NAMALWA (cell line): ENCODE measurements around the gene HYOU1.
"Not testable (repeated sequence)": the region's sequence is repeated elsewhere in the genome, so short reads cannot be mapped to it uniquely, and the experiment has no call there.

ENCODE experiments used
- DNase-seq: peaks from one replicate; pipeline ENCODE4 v3.0.0-alpha.2; 2015; ENCODE audit warnings: low spot score

HYOU1 gene

DNA sequence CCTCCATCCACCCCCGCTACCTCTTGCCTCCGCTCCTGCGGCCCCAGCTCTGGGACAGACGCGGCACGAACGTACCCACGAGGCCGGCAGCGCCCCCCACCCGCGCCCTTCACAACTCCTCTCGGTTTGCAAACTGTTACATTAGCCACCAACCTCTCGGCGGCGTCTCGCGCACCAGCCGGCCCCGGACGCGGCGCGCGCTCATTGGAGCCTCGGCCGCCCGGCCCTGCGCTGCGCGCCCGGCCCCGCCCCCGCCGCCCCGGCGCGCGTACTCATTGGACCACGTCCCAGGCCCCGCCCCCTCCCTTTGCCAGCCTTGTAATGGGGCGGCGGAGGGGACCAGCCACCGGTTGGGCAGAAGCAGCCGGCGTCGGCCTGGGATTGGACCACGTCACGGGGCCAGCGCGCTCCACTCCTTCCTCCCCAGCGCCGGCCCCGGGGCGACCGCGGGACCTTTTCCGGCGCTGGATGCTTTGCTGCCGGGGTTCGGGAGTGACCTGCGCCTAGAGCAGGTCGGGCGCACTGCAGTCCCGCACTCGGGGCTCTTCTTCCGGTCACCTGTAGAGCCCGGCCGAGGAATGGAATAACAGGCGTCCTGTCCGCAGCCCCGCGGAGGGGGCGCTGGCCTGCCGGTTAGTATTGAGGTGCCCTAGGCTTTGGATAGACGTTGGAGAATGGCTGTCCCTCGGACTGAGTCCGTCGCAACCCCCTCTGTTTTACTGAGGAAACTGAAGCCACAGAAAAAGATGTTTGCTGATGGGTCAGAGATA, at the start of gene HYOU1:
TSS of gene HYOU1 (minus strand) at position 206 of the 770 bp plus-strand sequence. CDS start 1,045 bp downstream, outside the sequence.
- DNase-seq = peak; percentile 97

DNA sequence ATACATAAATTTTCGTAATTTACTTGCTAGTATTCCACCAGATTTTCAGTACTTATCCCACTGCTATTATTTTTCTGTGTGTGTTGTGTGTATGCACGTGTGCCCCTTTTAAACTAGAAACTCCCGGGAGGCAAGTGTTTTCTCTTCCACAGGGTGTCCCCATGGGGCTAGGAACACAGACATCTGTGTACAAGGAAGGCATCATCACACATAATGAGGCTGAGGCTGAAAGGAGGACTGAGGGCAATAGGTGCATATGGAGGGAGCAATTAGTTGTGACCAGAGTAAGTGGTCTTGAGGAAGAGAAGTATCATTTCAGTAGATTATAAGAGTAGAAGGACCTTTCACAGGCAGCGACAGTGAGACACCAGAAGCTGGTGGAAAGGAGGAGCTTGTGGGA, 46.8 kb upstream of the HYOU1 start:
- DNase-seq = no peak

DNA sequence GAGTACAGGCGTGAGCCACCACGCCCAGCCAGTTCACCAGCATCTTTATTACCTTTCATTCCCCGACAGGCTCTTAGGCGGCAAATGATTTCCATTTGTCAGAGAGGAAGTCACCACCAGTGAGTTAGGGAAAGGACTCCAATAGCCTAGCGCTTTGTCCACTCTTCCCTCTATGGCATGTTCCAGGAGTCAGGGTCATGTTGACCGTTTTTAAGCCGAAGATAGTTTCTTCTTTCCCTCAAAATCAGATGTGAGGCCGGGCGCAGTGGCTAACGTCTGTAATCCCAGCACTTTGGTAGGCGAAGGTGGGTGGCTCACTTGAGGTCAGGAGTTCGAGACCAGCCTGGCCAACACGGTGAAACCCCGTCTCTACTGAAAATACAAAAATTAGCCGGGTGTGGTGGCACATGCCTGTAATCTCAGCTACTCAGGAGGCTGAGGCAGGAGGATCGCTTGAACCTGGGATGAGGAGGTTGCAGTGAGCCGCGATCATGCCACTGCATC, 46.2 kb upstream of the HYOU1 start:
- not testable (repeated sequence) for DNase-seq

- DNase-seq = peak; percentile 94
Measured at GRCh38 chr11:119101759-119102423, 44.9 kb upstream of the HYOU1 start, which contains the start of gene DPAGT1. DPAGT1 (minus strand) TSS chr11:119101853; CDS start chr11:119101655, 198 bp downstream.

GRCh38 chr11:119100994-119101758, 44.2 kb upstream of the HYOU1 start:
- peak; percentile 47 for DNase-seq

DNA sequence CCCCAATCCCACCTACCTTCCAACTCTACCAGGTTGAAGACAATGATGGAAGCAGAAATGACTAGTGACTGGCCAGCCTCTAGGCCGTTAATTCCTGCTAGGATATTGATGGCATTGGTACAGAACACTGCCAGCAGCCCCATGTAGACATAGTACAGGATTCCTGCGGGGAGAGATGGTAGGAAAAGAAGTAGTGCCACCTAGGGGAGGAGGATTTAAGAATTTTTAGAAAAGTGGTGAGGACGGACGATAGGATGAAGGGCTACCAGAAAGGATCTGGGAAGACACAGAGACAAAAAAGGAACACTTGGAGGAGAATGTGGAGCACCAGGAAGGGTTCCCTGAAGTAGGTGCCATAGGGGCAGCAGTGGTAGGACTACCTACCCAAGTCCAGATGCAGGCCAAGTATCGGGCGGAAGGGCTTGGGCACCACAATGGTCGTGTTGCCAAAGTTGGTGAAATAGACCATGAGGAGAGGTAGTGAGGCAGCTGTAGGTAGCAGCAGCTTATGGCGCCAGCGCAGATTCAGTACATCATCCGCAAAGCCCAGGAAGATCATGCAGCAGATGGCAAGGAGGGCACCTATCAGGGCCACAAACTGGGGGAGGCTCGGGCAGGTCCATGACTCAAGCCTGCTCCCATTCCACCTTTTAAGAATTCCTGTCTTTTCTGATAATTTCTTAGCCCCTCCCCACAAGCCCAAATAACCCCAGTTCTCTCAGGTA, 43.4 kb upstream of the HYOU1 start:
- DNase-seq = no peak

GRCh38 chr11:119099711-119100110, 42.7 kb upstream of the HYOU1 start:
- no peak for DNase-seq

DNA sequence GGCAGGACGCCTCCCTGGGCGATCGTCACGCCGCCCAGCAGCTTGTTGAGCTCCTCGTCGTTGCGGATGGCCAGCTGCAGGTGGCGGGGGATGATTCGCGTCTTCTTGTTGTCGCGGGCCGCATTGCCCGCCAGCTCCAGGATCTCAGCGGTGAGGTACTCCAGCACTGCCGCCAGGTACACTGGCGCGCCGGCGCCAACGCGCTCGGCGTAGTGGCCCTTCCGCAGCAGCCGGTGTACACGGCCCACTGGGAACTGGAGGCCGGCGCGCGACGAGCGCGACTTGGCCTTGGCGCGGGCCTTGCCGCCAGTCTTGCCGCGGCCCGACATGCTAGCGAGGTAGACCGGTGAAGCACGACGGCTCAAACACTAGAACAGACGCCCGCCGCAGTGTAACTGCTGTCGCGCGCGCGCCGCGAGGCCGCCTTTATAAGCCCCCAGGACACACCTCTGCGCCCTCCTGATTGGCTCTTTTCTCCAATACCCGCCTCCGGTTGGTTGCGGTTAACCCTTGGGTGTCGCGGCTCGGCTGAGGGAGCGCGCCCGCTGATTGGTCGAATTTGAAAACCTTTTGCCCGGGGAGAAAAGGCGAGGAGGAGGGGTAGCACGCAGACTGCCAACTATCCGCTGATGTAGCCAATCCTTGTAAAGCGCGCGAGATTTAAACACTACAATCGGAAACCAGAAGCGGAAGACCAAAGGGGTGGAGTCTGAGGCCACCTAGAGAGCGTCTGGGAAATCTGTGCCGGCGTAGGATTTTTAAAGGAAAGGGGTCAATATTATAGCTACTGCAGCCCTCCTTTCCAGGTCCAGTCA, 38.3 kb upstream of the HYOU1 start:
- DNase-seq = peak; percentile 100

DNA sequence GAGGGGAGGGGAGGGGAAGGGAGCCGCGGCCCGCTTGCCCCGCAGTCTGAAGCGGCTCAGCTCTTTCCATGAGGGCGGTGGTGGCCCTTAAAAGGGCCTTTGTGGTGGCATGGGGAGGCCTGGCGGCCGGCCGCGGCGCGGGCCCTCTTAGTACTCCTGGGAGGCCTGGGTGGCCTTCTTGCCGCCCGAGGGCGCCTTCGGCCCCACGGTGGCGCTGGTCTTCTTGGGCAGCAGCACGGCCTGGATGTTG, 37.7 kb upstream of the HYOU1 start:
- DNase-seq = no peak

DNA sequence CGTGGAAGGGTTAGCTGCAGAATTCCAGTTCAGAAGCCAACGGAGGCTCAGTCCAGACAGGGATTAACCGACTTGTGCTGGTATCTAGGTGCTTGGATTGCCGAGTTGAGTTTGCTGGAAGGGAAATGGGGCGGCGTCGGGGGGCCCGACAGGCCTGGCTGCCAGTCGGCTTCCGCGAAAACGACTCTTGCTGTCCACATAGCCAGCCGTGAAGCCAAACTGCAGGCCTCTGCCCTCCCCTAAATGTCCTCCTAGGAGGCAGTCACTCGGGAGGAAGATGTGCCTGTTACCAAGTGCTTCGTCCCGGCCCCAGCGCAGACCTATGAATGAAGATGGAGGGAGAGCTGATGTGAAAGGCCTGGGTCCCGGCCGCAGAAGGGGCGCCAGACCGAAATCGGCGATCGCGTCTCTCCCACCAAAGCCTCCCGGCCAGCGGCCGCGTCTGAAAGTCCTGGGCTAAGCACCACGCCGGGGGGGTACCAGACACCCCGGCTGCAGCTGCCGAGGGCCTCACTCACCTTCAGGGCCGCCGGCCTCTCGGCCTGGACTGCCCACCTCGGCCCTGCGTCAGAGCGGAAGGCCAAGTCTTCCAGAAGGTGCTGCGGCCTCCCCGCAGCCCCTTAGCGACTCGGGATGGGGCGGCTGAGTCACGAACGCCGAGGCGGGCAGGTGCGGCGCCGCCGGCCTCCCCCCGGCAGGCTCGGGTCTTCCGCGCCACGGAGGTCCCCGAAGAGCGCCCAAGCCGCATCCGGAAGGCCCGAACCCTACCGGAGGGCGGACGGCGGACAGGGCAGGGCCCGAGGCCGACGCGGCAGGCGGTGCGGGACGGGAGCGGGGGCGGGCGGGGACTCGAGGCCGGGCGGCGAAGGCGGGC, 37.2 kb upstream of the HYOU1 start:
- DNase-seq = peak; percentile 45

DNA sequence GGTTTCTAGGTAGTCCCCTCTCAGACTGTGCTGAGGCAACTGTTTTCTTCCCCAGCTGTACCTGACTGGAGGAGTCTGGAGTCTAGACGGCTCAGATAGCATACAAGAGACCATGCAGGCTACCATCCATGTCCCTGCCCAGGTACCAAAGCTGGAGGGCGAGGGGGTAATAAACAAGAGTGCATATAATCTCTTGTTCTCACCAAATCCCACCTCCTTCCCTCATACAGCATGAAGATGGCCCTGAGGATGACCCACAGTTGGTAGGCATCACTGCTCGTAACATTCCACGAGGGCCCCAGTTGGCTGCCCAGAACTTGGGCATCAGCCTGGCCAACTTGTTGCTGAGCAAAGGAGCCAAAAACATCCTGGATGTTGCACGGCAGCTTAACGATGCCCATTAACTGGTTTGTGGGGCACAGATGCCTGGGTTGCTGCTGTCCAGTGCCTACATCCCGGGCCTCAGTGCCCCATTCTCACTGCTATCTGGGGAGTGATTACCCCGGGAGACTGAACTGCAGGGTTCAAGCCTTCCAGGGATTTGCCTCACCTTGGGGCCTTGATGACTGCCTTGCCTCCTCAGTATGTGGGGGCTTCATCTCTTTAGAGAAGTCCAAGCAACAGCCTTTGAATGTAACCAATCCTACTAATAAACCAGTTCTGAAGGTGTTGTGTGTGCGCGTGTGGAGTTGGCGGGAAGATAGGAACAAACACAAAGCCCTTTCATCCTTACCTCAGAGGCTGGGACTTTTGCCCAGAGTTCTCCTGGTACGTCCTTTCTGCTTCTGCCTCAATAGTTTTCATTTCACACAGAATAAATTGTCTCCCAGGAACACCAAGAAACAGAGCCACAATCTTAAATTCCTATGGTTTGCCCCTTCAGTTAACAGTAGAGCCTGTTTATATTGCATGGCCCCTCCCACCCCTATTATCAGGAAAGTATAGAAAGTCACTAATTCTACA, 36.2 kb upstream of the HYOU1 start:
- DNase-seq = no peak

DNA sequence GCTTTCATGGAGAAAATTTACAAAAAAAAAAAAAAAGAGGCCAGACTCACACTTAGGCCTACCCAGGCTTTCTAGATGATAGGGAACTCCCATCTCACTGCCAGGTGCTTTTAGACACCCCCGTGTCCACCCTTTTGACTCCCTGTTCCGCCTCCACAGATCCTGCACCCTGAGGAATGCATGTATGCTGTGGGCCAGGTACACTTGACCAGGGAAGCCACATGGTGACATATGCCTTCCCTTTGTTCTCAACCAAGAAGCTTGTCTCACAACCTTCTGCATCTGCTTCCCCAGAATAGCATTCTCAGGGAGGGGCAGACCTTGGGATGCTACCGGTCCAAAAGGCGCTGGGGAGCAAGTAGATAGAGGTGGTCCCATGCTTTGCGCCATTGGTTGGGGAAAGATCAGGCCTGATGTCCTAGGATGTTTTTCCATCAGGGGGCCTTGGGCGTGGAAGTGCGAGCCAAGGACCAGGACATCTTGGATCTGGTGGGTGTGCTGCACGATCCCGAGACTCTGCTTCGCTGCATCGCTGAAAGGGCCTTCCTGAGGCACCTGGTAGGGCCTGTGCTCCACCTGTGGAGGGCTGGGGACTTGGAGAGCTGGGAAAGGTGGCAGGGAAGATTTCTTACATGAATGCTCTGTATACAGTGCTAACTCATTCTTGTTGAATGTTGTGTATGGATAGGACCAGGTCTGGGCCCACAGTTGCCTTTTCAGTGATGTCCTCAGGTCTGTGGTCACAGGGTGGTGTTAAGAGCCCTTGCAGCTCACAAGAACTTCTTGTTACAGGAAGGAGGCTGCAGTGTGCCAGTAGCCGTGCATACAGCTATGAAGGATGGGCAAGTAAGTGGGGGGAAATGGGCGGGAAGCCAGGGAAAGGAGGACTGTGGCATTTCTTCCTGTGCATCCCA, 35.2 kb upstream of the HYOU1 start:
- peak; percentile 31 for DNase-seq

GRCh38 chr11:119091178-119091577, 34.2 kb upstream of the HYOU1 start:
- no peak for DNase-seq

- no peak for DNase-seq
Measured at GRCh38 chr11:119089319-119089718, 32.3 kb upstream of the HYOU1 start.

DNA sequence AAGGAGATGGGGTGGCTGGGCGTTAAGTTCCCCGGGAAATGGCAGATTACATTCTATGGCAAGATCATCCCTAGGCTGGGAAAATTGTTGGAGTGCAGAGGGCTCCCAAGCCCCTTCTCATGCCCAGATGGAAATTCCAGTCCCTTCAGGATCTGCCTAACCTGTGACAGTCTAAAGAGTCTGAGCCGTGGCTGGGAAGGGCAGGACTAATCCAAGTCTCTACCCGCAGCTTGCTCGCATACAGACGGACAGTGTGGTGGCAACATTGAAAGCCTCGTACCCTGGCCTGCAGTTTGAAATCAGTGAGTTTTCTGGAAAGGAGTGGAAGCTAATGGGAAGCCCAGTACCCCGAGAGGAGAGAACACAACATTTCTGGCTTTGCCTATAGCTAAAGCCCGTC, 31.4 kb upstream of the HYOU1 start:
- DNase-seq = no peak

DNA sequence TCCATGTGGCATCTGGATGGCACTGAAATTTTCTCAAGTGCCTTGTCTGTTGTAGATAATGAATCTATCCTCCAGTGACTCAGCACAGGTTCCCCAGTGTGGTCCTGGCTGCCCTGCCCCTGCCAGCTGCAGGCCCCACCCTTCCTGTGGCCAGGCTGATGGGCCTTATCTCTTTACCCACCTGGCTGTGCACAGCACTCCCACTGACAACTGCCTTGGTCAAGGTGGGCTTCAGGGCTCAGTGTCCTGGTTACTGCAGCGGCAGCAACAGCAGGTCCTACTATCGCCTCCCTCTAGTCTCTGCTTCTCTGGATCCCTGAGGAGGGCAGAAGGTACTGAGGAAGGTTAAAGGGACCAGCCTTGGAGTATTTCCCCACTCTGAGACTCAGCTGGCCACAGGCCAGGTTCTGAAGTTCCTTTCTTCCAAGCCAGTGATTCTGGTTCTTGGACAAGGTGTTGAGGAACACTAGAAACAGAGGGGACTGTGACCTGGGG, 30.8 kb upstream of the HYOU1 start:
- no peak for DNase-seq

DNA sequence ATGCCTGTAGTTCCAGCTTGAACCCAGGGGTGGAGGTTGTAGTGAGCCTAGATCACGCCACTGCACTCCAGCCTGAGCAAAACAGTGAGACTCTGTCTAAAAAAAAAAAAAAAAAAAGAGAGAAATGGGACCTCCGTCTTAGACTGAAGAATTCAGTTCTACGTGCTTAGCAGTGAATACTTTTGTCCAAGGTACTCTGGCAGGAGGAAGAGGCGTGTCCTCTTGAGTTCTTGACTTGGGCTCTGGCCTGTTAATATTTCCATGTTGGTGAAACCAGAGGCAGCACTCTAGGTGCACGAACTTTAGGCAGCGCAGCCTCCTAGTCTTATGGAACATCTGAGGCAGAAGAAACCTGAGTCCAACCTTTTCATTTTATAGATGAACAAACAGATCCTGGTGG, 30.1 kb upstream of the HYOU1 start:
- no peak for DNase-seq

GRCh38 chr11:119085437-119085847, 28.4 kb upstream of the HYOU1 start:
- no peak for DNase-seq
